HFFc6 (cell line): ENCODE data around the gene LEFTY2. TPM values are rescaled to one million over a fixed set of nuclear protein-coding genes. Genes with fewer than 3 reads are reported as not detected.
"Not testable (repeated sequence)": the region's sequence is repeated elsewhere in the genome, so short reads cannot be mapped to it uniquely, and the experiment has no call there.

ENCODE experiments used
- DNase-seq: peaks from one replicate; pipeline ENCODE4 v3.0.0-alpha.2; 2018
- H3K27ac Mint-ChIP-seq: 2 replicates; pipeline ENCODE4 v1.8.0; 2020; ENCODE audit warnings: mild to moderate bottlenecking, mixed read lengths
- H3K27me3 Mint-ChIP-seq: 2 replicates; pipeline ENCODE4 v1.8.0; 2021; ENCODE audit warnings: mild to moderate bottlenecking, moderate library complexity, mixed read lengths; ENCODE audit not compliant: insufficient read depth
- H3K36me3 Mint-ChIP-seq: 2 replicates; pipeline ENCODE4 v1.8.0; 2021; ENCODE audit warnings: low read depth, mixed read lengths
- H3K4me1 Mint-ChIP-seq: 2 replicates; pipeline ENCODE4 v1.8.0; 2020; ENCODE audit warnings: low read depth, mixed read lengths
- H3K4me3 Mint-ChIP-seq: 2 replicates; pipeline ENCODE4 v1.8.0; 2020; ENCODE audit warnings: mild to moderate bottlenecking, moderate library complexity, mixed read lengths
- H3K9me3 Mint-ChIP-seq: 2 replicates; pipeline ENCODE4 v1.8.0; 2020; ENCODE audit warnings: mild to moderate bottlenecking, mixed read lengths
- CTCF ChIP-seq: fragments of 200-600 bp; sonication (generic); IDR thresholded peaks from 2 replicates; pipeline ENCODE4 v1.5.0; 2021; ENCODE audit warnings: antibody characterized with exemption, mild to moderate bottlenecking
- total RNA-seq, 6 experiments: library from RNA; stranded (reverse); fragmentation: NEBNext Ultra II Directional; extraction: Animal tissue kit (Norgen Biotek cat#: 25700); gene quantifications; 2 replicates in 1 of 6; 3 replicates in 5 of 6; pipeline ENCODE4 v1.2.3, GENCODE V29; 2021

Gene LEFTY2
- total RNA-seq, 6 experiments from 2014 or later = not detected

GRCh38 chr1:225972344-225973152, 31.5 kb upstream of the LEFTY2 start:
- Mint-ChIP-seq H3K27me3 (0 out of 2 replicates have a peak, but pooled peaks cover 2% of the 10 kb centered on the region), H3K9me3 (no peaks in the 10 kb centered on the region; the same call in 1 of the 2 replicates), H3K4me3 (no peak overlapping the region; the same call in 1 of the 2 replicates), H3K27ac (no peak overlapping the region), H3K4me1 (peaks cover 4% of the 10 kb centered on the region; the same call in 1 of the 2 replicates), H3K36me3 (no peaks in the 10 kb centered on the region; the same call in 1 of the 2 replicates)
- no peak for TF ChIP-seq CTCF
- DNase-seq = no peak

GRCh38 chr1:225970592-225971157, 29.7 kb upstream of the LEFTY2 start:
- not testable (repeated sequence) for H3K4me1 Mint-ChIP-seq

GRCh38 chr1:225969751-225970150, 28.7 kb upstream of the LEFTY2 start:
- not testable (repeated sequence) for H3K36me3 Mint-ChIP-seq, DNase-seq, H3K9me3 Mint-ChIP-seq, H3K27ac Mint-ChIP-seq, H3K4me1 Mint-ChIP-seq, H3K4me3 Mint-ChIP-seq, H3K27me3 Mint-ChIP-seq

More at GRCh38 chr1:225970592-225971157, 29.7 kb upstream of the LEFTY2 start:
- H3K9me3 Mint-ChIP-seq, H3K27me3 Mint-ChIP-seq, H3K27ac Mint-ChIP-seq, H3K4me3 Mint-ChIP-seq, DNase-seq, H3K36me3 Mint-ChIP-seq: not testable (repeated sequence)

GRCh38 chr1:225965231-225965630, 24.2 kb upstream of the LEFTY2 start:
- Mint-ChIP-seq H3K27ac (no peak overlapping the region), H3K4me3 (no peak overlapping the region), H3K27me3 (peaks cover 5% of the 10 kb centered on the region), H3K36me3 (no peaks in the 10 kb centered on the region), H3K9me3 (no peaks in the 10 kb centered on the region), H3K4me1 (no peaks in the 10 kb centered on the region)
- TF ChIP-seq CTCF = no peak
- DNase-seq = no peak

- H3K36me3 Mint-ChIP-seq = no peaks in the 10 kb centered on the region
- no peak overlapping the region for H3K4me3 Mint-ChIP-seq
- TF ChIP-seq CTCF = no peak
- DNase-seq = no peak
- no peaks in the 10 kb centered on the region for H3K4me1 Mint-ChIP-seq
- peaks cover 7% of the 10 kb centered on the region for H3K27me3 Mint-ChIP-seq
- no peaks in the 10 kb centered on the region for H3K9me3 Mint-ChIP-seq
- no peak overlapping the region for H3K27ac Mint-ChIP-seq
Measured at GRCh38 chr1:225963735-225964530, 22.9 kb upstream of the LEFTY2 start.

GRCh38 chr1:225962440-225962975, 21.5 kb upstream of the LEFTY2 start:
- Mint-ChIP-seq H3K9me3 (no peaks in the 10 kb centered on the region), H3K4me1 (no peaks in the 10 kb centered on the region), H3K36me3 (no peaks in the 10 kb centered on the region), H3K4me3 (no peak overlapping the region), H3K27me3 (peaks cover 7% of the 10 kb centered on the region), H3K27ac (no peak overlapping the region)
- DNase-seq = no peak
- TF ChIP-seq CTCF = peak; percentile 78
